Activated T-cell treated with anti-CD3 and anti-CD28 coated beads, Interleukin-2, amount 50 U/mL, for 24 hours (primary cell): ENCODE data around the gene MSI2.

Experiments
- DNase-seq: peaks from one replicate; pipeline ENCODE4 v3.0.0-alpha.2; 2020
- H3K27ac Mint-ChIP-seq: 2 replicates; pipeline ENCODE4 v1.8.0; 2020; ENCODE audit warnings: mild to moderate bottlenecking, mixed read lengths
- H3K27me3 Mint-ChIP-seq: 2 replicates; pipeline ENCODE4 v1.8.0; 2020; ENCODE audit warnings: mixed read lengths
- H3K36me3 Mint-ChIP-seq: 2 replicates; pipeline ENCODE4 v1.8.0; 2020; ENCODE audit warnings: low read depth, mixed read lengths
- H3K4me1 Mint-ChIP-seq: 2 replicates; pipeline ENCODE4 v1.8.0; 2020; ENCODE audit warnings: low read depth, mixed read lengths
- H3K4me3 Mint-ChIP-seq: 2 replicates; pipeline ENCODE4 v1.8.0; 2020; ENCODE audit warnings: mild to moderate bottlenecking, moderate library complexity, mixed read lengths
- H3K9me3 Mint-ChIP-seq: 2 replicates; pipeline ENCODE4 v1.8.0; 2020; ENCODE audit warnings: mixed read lengths

MSI2 gene

GRCh38 chr17:57665128-57665527, 408.8 kb downstream of the MSI2 start:
- H3K4me1 Mint-ChIP-seq = peaks cover under 1% of the 10 kb centered on the region
- H3K9me3 Mint-ChIP-seq = no peaks in the 10 kb centered on the region
- no peak overlapping the region for H3K4me3 Mint-ChIP-seq
- H3K27ac Mint-ChIP-seq = peak overlapping the region; percentile 73
- H3K27me3 Mint-ChIP-seq = no peaks in the 10 kb centered on the region
- no peak for DNase-seq
- peaks cover 8% of the 10 kb centered on the region for H3K36me3 Mint-ChIP-seq

- H3K27me3 Mint-ChIP-seq = no peaks in the 10 kb centered on the region
- no peaks in the 10 kb centered on the region for H3K9me3 Mint-ChIP-seq
- peaks cover 7% of the 10 kb centered on the region for H3K4me1 Mint-ChIP-seq
- H3K4me3 Mint-ChIP-seq = no peak overlapping the region
- no peak for DNase-seq
- peaks cover 4% of the 10 kb centered on the region for H3K36me3 Mint-ChIP-seq
- H3K27ac Mint-ChIP-seq = peak overlapping the region; percentile 52
Observed at GRCh38 chr17:57665696-57666095, 409.4 kb downstream of the MSI2 start.

- peaks cover 13% of the 10 kb centered on the region for H3K4me1 Mint-ChIP-seq
- no peak overlapping the region for H3K4me3 Mint-ChIP-seq
- H3K36me3 Mint-ChIP-seq = peaks cover 3% of the 10 kb centered on the region
- no peaks in the 10 kb centered on the region for H3K9me3 Mint-ChIP-seq
- peak overlapping the region; percentile 52 for H3K27ac Mint-ChIP-seq
- no peaks in the 10 kb centered on the region for H3K27me3 Mint-ChIP-seq
- no peak for DNase-seq
Observed at GRCh38 chr17:57666201-57666870, 410.0 kb downstream of the MSI2 start.

- Mint-ChIP-seq H3K36me3 (peaks cover 3% of the 10 kb centered on the region), H3K27ac (no peak overlapping the region), H3K27me3 (no peaks in the 10 kb centered on the region), H3K9me3 (no peaks in the 10 kb centered on the region), H3K4me1 (peaks cover 19% of the 10 kb centered on the region), H3K4me3 (no peak overlapping the region)
- DNase-seq = no peak
Observed at GRCh38 chr17:57666946-57667345, 410.6 kb downstream of the MSI2 start.

GRCh38 chr17:57667461-57667923, 411.2 kb downstream of the MSI2 start:
- H3K4me3 Mint-ChIP-seq = no peak overlapping the region
- no peaks in the 10 kb centered on the region for H3K27me3 Mint-ChIP-seq
- peaks cover 3% of the 10 kb centered on the region for H3K36me3 Mint-ChIP-seq
- DNase-seq = no peak
- peak overlapping the region; percentile 59 for H3K27ac Mint-ChIP-seq
- H3K4me1 Mint-ChIP-seq = peaks cover 25% of the 10 kb centered on the region
- H3K9me3 Mint-ChIP-seq = no peaks in the 10 kb centered on the region

GRCh38 chr17:57668332-57668731, 412.0 kb downstream of the MSI2 start:
- H3K9me3 Mint-ChIP-seq = no peaks in the 10 kb centered on the region
- H3K27ac Mint-ChIP-seq = no peak overlapping the region
- H3K36me3 Mint-ChIP-seq = peaks cover 3% of the 10 kb centered on the region
- DNase-seq = no peak
- peaks cover 32% of the 10 kb centered on the region for H3K4me1 Mint-ChIP-seq
- no peak overlapping the region for H3K4me3 Mint-ChIP-seq
- H3K27me3 Mint-ChIP-seq = no peaks in the 10 kb centered on the region

- peak overlapping the region; percentile 31 for H3K27ac Mint-ChIP-seq
- H3K4me1 Mint-ChIP-seq = peaks cover 32% of the 10 kb centered on the region
- no peaks in the 10 kb centered on the region for H3K27me3 Mint-ChIP-seq
- no peaks in the 10 kb centered on the region for H3K9me3 Mint-ChIP-seq
- peaks cover 3% of the 10 kb centered on the region for H3K36me3 Mint-ChIP-seq
- H3K4me3 Mint-ChIP-seq = no peak overlapping the region
- DNase-seq = no peak
Observed at GRCh38 chr17:57669671-57670529, 413.6 kb downstream of the MSI2 start.

GRCh38 chr17:57670769-57671569, 414.6 kb downstream of the MSI2 start:
- Mint-ChIP-seq H3K36me3 (peaks cover 13% of the 10 kb centered on the region), H3K9me3 (no peaks in the 10 kb centered on the region), H3K4me3 (no peak overlapping the region), H3K27ac (peak overlapping the region; percentile 73), H3K27me3 (no peaks in the 10 kb centered on the region), H3K4me1 (peaks cover 32% of the 10 kb centered on the region)
- DNase-seq = no peak

- Mint-ChIP-seq H3K36me3 (peaks cover 20% of the 10 kb centered on the region), H3K9me3 (no peaks in the 10 kb centered on the region), H3K4me3 (no peak overlapping the region), H3K4me1 (peaks cover 32% of the 10 kb centered on the region), H3K27me3 (no peaks in the 10 kb centered on the region), H3K27ac (peak overlapping the region; percentile 78)
- DNase-seq = peak; percentile 77
Observed at GRCh38 chr17:57671667-57672632, 415.6 kb downstream of the MSI2 start.

- H3K4me1 Mint-ChIP-seq = peaks cover 32% of the 10 kb centered on the region
- DNase-seq = no peak
- no peaks in the 10 kb centered on the region for H3K9me3 Mint-ChIP-seq
- H3K4me3 Mint-ChIP-seq = no peak overlapping the region
- H3K27me3 Mint-ChIP-seq = no peaks in the 10 kb centered on the region
- peaks cover 21% of the 10 kb centered on the region for H3K36me3 Mint-ChIP-seq
- H3K27ac Mint-ChIP-seq = peak overlapping the region; percentile 64
Observed at GRCh38 chr17:57672971-57673370, 416.6 kb downstream of the MSI2 start.

- DNase-seq = no peak
- Mint-ChIP-seq H3K36me3 (peaks cover 19% of the 10 kb centered on the region), H3K27me3 (no peaks in the 10 kb centered on the region), H3K9me3 (no peaks in the 10 kb centered on the region), H3K4me3 (no peak overlapping the region), H3K4me1 (peaks cover 32% of the 10 kb centered on the region), H3K27ac (no peak overlapping the region)
Observed at GRCh38 chr17:57674894-57675293, 418.6 kb downstream of the MSI2 start.

GRCh38 chr17:57675427-57676387, 419.4 kb downstream of the MSI2 start:
- Mint-ChIP-seq H3K4me3 (no peak overlapping the region), H3K27me3 (no peaks in the 10 kb centered on the region), H3K9me3 (no peaks in the 10 kb centered on the region), H3K36me3 (peaks cover 19% of the 10 kb centered on the region), H3K4me1 (peaks cover 25% of the 10 kb centered on the region), H3K27ac (no peak overlapping the region)
- no peak for DNase-seq

- Mint-ChIP-seq H3K4me3 (no peak overlapping the region), H3K27me3 (no peaks in the 10 kb centered on the region), H3K9me3 (no peaks in the 10 kb centered on the region), H3K36me3 (peaks cover 19% of the 10 kb centered on the region), H3K27ac (no peak overlapping the region), H3K4me1 (peaks cover 17% of the 10 kb centered on the region)
- no peak for DNase-seq
Observed at GRCh38 chr17:57676543-57676942, 420.2 kb downstream of the MSI2 start.
